CD14-positive monocyte (primary cell): Measurements from ENCODE around the gene PLXNA4. TPM values are rescaled to one million over a fixed set of nuclear protein-coding genes. Genes with fewer than 3 reads are reported as not detected.

Source experiments
- DNase-seq, 3 donors: peaks; one replicate each; pipeline ENCODE4 v3.0.0-alpha.2; 2011 to 2022
- H2AFZ ChIP-seq: 2 replicates; pipeline ENCODE4 v1.6.0; 2012; ENCODE audit warnings: mild to moderate bottlenecking, low read depth, low read length, inconsistent platforms; ENCODE audit not compliant: insufficient read depth, poor library complexity, severe bottlenecking
- H3K27ac ChIP-seq, 2 donors: 1 replicate in 1 of 2; 2 replicates in 1 of 2; pipeline ENCODE4 v1.5.1; 2012 to 2013; ENCODE audit warnings: low read length in 2 of 2, control low read depth in 1 of 2, inconsistent platforms in 1 of 2, low read depth in 1 of 2, mild to moderate bottlenecking in 1 of 2
- H3K27me3 ChIP-seq, 2 donors: one replicate each; pipeline versions ENCODE4 v1.6.0 to v1.6.1; 2011 to 2013; ENCODE audit warnings: low read length in 2 of 2; ENCODE audit not compliant: control insufficient read depth in 2 of 2, insufficient read depth in 2 of 2
- H3K36me3 ChIP-seq, 2 donors: replicated peaks in 1 of 2; 1 replicate in 1 of 2; 2 replicates in 1 of 2; pipeline versions ENCODE4 v1.5.1 to v1.6.1; 2012 to 2013; ENCODE audit warnings: low read length in 2 of 2, control low read depth in 1 of 2, inconsistent platforms in 1 of 2, mild to moderate bottlenecking in 1 of 2; ENCODE audit not compliant: insufficient read depth in 2 of 2, control insufficient read depth in 1 of 2
- H3K4me1 ChIP-seq, 2 donors: 1 replicate in 1 of 2; 2 replicates in 1 of 2; pipeline versions ENCODE4 v1.5.1 to v1.6.1; 2012 to 2013; ENCODE audit warnings: low read length in 2 of 2, control low read depth in 1 of 2, inconsistent platforms in 1 of 2, mild to moderate bottlenecking in 1 of 2, moderate library complexity in 1 of 2; ENCODE audit not compliant: insufficient read depth in 2 of 2, control insufficient read depth in 1 of 2
- H3K4me2 ChIP-seq: replicated peaks from 2 replicates; pipeline ENCODE3; 2012; ENCODE audit warnings: low read length, moderate library complexity, mild to moderate bottlenecking; ENCODE audit not compliant: poor library complexity, severe bottlenecking; ENCODE audit errors: extremely low read depth
- H3K4me3 ChIP-seq, 3 experiments: fragments of 200-600 bp in 1 of 3; sonication (generic) in 1 of 3; replicated peaks in 1 of 3; 1 replicate in 2 of 3; 2 replicates in 1 of 3; pipeline ENCODE4 v1.5.1; 2011 to 2013; ENCODE audit warnings: low read length in 3 of 3, mild to moderate bottlenecking in 3 of 3, control low read depth in 2 of 3, low read depth in 2 of 3, inconsistent platforms in 1 of 3, moderate library complexity in 1 of 3
- H3K79me2 ChIP-seq: 2 replicates; pipeline ENCODE4 v1.6.0; 2012; ENCODE audit warnings: mild to moderate bottlenecking, control low read depth, inconsistent platforms, low read length, moderate library complexity; ENCODE audit not compliant: insufficient read depth
- H3K9ac ChIP-seq: 2 replicates; pipeline ENCODE4 v1.6.0; 2017; ENCODE audit warnings: low read length, mild to moderate bottlenecking; ENCODE audit not compliant: insufficient read depth, poor library complexity, severe bottlenecking
- H3K9me3 ChIP-seq, 2 donors: replicated peaks in 1 of 2; 1 replicate in 1 of 2; 2 replicates in 1 of 2; pipeline versions ENCODE4 v1.5.1 to v1.6.1; 2012 to 2013; ENCODE audit warnings: low read length in 2 of 2, control low read depth in 1 of 2; ENCODE audit not compliant: control insufficient read depth in 1 of 2, insufficient read depth in 1 of 2
- H4K20me1 ChIP-seq: 2 replicates; pipeline ENCODE4 v1.6.0; 2012; ENCODE audit warnings: mild to moderate bottlenecking, low read length, control low read depth, moderate library complexity; ENCODE audit not compliant: insufficient read depth
- H3K27ac Mint-ChIP-seq, 7 donors: one replicate each; pipeline ENCODE4 v1.8.0; 2020; ENCODE audit warnings: mild to moderate bottlenecking in 7 of 7, mixed read lengths in 7 of 7, moderate library complexity in 6 of 7, inconsistent platforms in 2 of 7
- H3K27me3 Mint-ChIP-seq, 3 donors: one replicate each; pipeline ENCODE4 v1.8.0; 2021 to 2022; ENCODE audit warnings: low read depth in 3 of 3, mild to moderate bottlenecking in 3 of 3, mixed read lengths in 3 of 3, moderate library complexity in 3 of 3, inconsistent platforms in 1 of 3
- H3K36me3 Mint-ChIP-seq, 2 donors: one replicate each; pipeline ENCODE4 v1.8.0; 2020; ENCODE audit warnings: mixed read lengths in 2 of 2, inconsistent platforms in 1 of 2, mild to moderate bottlenecking in 1 of 2
- H3K4me1 Mint-ChIP-seq: one replicate; pipeline ENCODE4 v1.8.0; 2020; ENCODE audit warnings: mild to moderate bottlenecking, mixed read lengths
- H3K4me3 Mint-ChIP-seq, 2 donors: one replicate each; pipeline ENCODE4 v1.8.0; 2020; ENCODE audit warnings: mild to moderate bottlenecking in 2 of 2, mixed read lengths in 2 of 2, moderate library complexity in 1 of 2
- H3K9me3 Mint-ChIP-seq, 7 donors: one replicate each; pipeline ENCODE4 v1.8.0; 2020 to 2022; ENCODE audit warnings: mixed read lengths in 7 of 7, mild to moderate bottlenecking in 6 of 7, moderate library complexity in 6 of 7, inconsistent platforms in 2 of 7
- WGBS: methylation state at CpG from one replicate; pipeline ENCODE4 v1.1.5; 2013; ENCODE audit warnings: missing lambda C conversion rate; ENCODE audit not compliant: insufficient coverage; 5-methylcytosine and 5-hydroxymethylcytosine counted together
- intact Hi-C, 2 donors: fragments of 100-400 bp; cut with micrococcal nuclease; formaldehyde crosslinking; loops; one replicate each; pipeline versions ENCODE4 v1.15.0 to v1.15.1; 2023
- polyA plus RNA-seq, 3 donors: library from polyadenylated mRNA; depleted of rRNA in 1 of 3; unstranded in 2 of 3; stranded (reverse) in 1 of 3; fragments of 300-500 nt in 2 of 3; fragments of >200 nt in 1 of 3; fragmentation: Illumina TruSeq in 2 of 3; gene quantifications; 1 replicate in 2 of 3; 2 replicates in 1 of 3; pipeline ENCODE4 v1.2.3, GENCODE V29; 2012 to 2021
- TF ChIP-seq, protein P1 (sequence below): fragments of 200-600 bp; IDR thresholded peaks from one replicate; pipeline ENCODE4 v1.8.0; 2022; ENCODE audit warnings: antibody characterized with exemption, mild to moderate bottlenecking

PLXNA4 gene
- polyA plus RNA-seq, 3 donors: not detected

- Histone ChIP-seq H3K9ac (no peak overlapping the region), H2AFZ (no peak overlapping the region), H3K79me2 (no peaks in the 10 kb centered on the region), H3K4me3 (no peak overlapping the region), H3K4me2 (no peak overlapping the region), H3K4me1 (no peaks in the 10 kb centered on the region), H4K20me1 (no peaks in the 10 kb centered on the region), H3K27me3 (no peaks in the 10 kb centered on the region), H3K27ac (no peak overlapping the region), H3K9me3 (no peaks in the 10 kb centered on the region), H3K36me3 (no peaks in the 10 kb centered on the region)
- Mint-ChIP-seq H3K36me3 (no peaks in the 10 kb centered on the region), H3K9me3 (peaks cover 0 to 5% (median 0%) of the 10 kb centered on the region in 7 donors), H3K27ac (no peak overlapping the region), H3K4me3 (no peak overlapping the region), H3K27me3 (peaks cover 0 to 10% (median 0%) of the 10 kb centered on the region in 3 donors), H3K4me1 (no peaks in the 10 kb centered on the region)
- TF ChIP-seq, protein P1, sequence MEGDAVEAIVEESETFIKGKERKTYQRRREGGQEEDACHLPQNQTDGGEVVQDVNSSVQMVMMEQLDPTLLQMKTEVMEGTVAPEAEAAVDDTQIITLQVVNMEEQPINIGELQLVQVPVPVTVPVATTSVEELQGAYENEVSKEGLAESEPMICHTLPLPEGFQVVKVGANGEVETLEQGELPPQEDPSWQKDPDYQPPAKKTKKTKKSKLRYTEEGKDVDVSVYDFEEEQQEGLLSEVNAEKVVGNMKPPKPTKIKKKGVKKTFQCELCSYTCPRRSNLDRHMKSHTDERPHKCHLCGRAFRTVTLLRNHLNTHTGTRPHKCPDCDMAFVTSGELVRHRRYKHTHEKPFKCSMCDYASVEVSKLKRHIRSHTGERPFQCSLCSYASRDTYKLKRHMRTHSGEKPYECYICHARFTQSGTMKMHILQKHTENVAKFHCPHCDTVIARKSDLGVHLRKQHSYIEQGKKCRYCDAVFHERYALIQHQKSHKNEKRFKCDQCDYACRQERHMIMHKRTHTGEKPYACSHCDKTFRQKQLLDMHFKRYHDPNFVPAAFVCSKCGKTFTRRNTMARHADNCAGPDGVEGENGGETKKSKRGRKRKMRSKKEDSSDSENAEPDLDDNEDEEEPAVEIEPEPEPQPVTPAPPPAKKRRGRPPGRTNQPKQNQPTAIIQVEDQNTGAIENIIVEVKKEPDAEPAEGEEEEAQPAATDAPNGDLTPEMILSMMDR: no peak
- 70% methylated on average over 3 of the region's 7 CpGs for WGBS
- intact Hi-C loops: no loop called here
- DNase-seq: no peak
Observed at GRCh38 chr7:132230462-132230861, 345.8 kb downstream of the PLXNA4 start.

DNA sequence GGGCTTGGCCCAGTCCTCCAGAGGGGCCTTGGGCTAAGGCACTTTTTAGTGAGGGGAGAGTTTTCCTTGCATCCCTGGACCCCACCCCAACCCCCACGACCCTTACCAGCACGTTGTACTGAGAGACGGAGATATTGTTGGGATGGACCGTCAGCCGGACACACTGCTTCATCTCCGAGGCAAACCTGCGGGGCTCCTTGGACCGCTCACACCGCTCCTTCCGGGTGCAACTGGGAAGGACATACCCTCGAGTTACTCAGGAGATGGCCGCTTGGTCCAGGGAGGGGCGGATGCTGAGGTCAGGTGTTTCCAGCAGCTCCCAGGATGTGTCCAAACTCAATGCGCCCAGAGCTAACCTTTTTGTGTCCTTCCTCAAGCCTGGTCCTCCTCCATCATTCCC lies 348.0 kb downstream of the PLXNA4 start:
- WGBS: 91% methylated on average over 13 of the region's 14 CpGs
- intact Hi-C loops: no loop called here
- H3K4me3 Mint-ChIP-seq: no peak overlapping the region
- Histone ChIP-seq H3K9me3 (no peaks in the 10 kb centered on the region), H2AFZ (no peak overlapping the region), H3K27ac (no peak overlapping the region), H3K4me1 (no peaks in the 10 kb centered on the region), H3K79me2 (no peaks in the 10 kb centered on the region), H3K27me3 (no peaks in the 10 kb centered on the region), H4K20me1 (no peaks in the 10 kb centered on the region), H3K9ac (no peak overlapping the region), H3K36me3 (no peaks in the 10 kb centered on the region), H3K4me2 (no peak overlapping the region), H3K4me3 (no peak overlapping the region)
- H3K27ac Mint-ChIP-seq: no peak overlapping the region
- H3K9me3 Mint-ChIP-seq: peaks cover 0 to 12% (median 2%) of the 10 kb centered on the region in 7 donors
- TF ChIP-seq, protein P1: no peak
- peaks cover 1 to 8% (median 2%) of the 10 kb centered on the region in 3 donors for H3K27me3 Mint-ChIP-seq
- H3K4me1 Mint-ChIP-seq: no peaks in the 10 kb centered on the region
- no peak for DNase-seq
- no peaks in the 10 kb centered on the region for H3K36me3 Mint-ChIP-seq
